ENCODE data around the gene WWTR1.

- TF ChIP-seq POLR2AphosphoS5 (IDR thresholded peaks at IDR 0.05; ENCODE audit: low read depth, low read length) (no peak), FOXP2 (optimal IDR thresholded peaks at IDR 0.05; ENCODE audit: borderline replicate concordance, extremely low read depth, extremely low read length, insufficient read depth) (no peak)
Measured at GRCh38 chr3:149481491-149481890, 176.3 kb downstream of the WWTR1 start.

Data from PFSK-1 (cell line).